HepG2 (cell line): ENCODE data around the gene SPACDR. TPM values are rescaled to one million over a fixed set of nuclear protein-coding genes. Genes with fewer than 3 reads are reported as not detected.

Source experiments
- AHR ChIP-seq: IDR thresholded peaks from 2 replicates; pipeline ENCODE4 v1.6.1; 2018; ENCODE audit warnings: missing genetic modification reagents, missing compliant biosample characterization
- ATF7-NPFF ChIP-seq: sonication (generic); formaldehyde crosslinking; IDR thresholded peaks from 2 replicates; pipeline ENCODE4 v1.8.1; 2023; ENCODE audit warnings: mild to moderate bottlenecking, low read depth, missing genetic modification reagents, moderate library complexity
- ATRX ChIP-seq: sonication (generic); formaldehyde crosslinking; IDR thresholded peaks from 2 replicates; pipeline ENCODE4 v1.4.0; 2020; ENCODE audit warnings: missing genetic modification reagents, borderline replicate concordance
- DPF2 ChIP-seq: sonication (generic); formaldehyde crosslinking; IDR thresholded peaks from 2 replicates; pipeline ENCODE4 v1.4.0; 2020; ENCODE audit warnings: mild to moderate bottlenecking, low read depth, missing genetic modification reagents, borderline replicate concordance
- FOXK2 ChIP-seq: fragments of 450-650 bp; IDR thresholded peaks from 2 replicates; pipeline ENCODE4 v1.6.1; 2016
- GLI4 ChIP-seq: sonication (generic); formaldehyde crosslinking; IDR thresholded peaks from 2 replicates; pipeline ENCODE4 v1.5.1; 2020; ENCODE audit warnings: missing genetic modification reagents, mild to moderate bottlenecking, moderate library complexity, borderline replicate concordance
- GMEB2 ChIP-seq: IDR thresholded peaks from 2 replicates; pipeline ENCODE4 v1.6.1; 2016; ENCODE audit warnings: missing biosample characterization, missing genetic modification reagents, low read depth
- HNF1B ChIP-seq: sonication (generic); formaldehyde crosslinking; IDR thresholded peaks from 2 replicates; pipeline ENCODE4 v1.5.1; 2020; ENCODE audit warnings: mild to moderate bottlenecking, moderate library complexity, missing genetic modification reagents
- IKZF1 ChIP-seq: fragments of 450-650 bp; IDR thresholded peaks from 2 replicates; pipeline ENCODE4 v1.7.1; 2016
- JUNB ChIP-seq: sonication (generic); formaldehyde crosslinking; IDR thresholded peaks from 2 replicates; pipeline ENCODE4 v1.8.0; 2022; ENCODE audit warnings: missing genetic modification reagents, mild to moderate bottlenecking, borderline replicate concordance
- KLF13 ChIP-seq: sonication (generic); formaldehyde crosslinking; IDR thresholded peaks from 2 replicates; pipeline ENCODE4 v1.4.0; 2020; ENCODE audit warnings: mild to moderate bottlenecking, missing genetic modification reagents
- KMT2A ChIP-seq: sonication (generic); formaldehyde crosslinking; IDR thresholded peaks from 2 replicates; pipeline ENCODE4 v1.4.0; 2020; ENCODE audit warnings: missing genetic modification reagents
- MAFG ChIP-seq: sonication (generic); formaldehyde crosslinking; IDR thresholded peaks from 2 replicates; pipeline ENCODE4 v1.5.1; 2020; ENCODE audit warnings: mild to moderate bottlenecking, missing genetic modification reagents
- MATR3 ChIP-seq: sonication (generic); formaldehyde crosslinking; IDR thresholded peaks from 2 replicates; pipeline ENCODE4 v1.4.0; 2020; ENCODE audit warnings: missing genetic modification reagents
- MBD4 ChIP-seq: IDR thresholded peaks from 2 replicates; pipeline ENCODE4 v1.6.1; 2012; ENCODE audit warnings: low read length, inconsistent platforms, borderline replicate concordance
- MXD1 ChIP-seq: sonication (generic); formaldehyde crosslinking; IDR thresholded peaks from 2 replicates; pipeline ENCODE4 v1.4.0; 2020; ENCODE audit warnings: mild to moderate bottlenecking, missing genetic modification reagents
- NFKBIZ ChIP-seq: IDR thresholded peaks from 2 replicates; pipeline ENCODE4 v1.6.1; 2018; ENCODE audit warnings: missing genetic modification reagents, missing compliant biosample characterization
- RBM22 ChIP-seq: fragments of 200-400 bp; formaldehyde crosslinking; optimal IDR thresholded peaks from 2 replicates; pipeline ENCODE3; 2017; ENCODE audit warnings: mild to moderate bottlenecking, low read length, moderate library complexity
- SAFB2 ChIP-seq: sonication (generic); formaldehyde crosslinking; IDR thresholded peaks from 2 replicates; pipeline ENCODE4 v1.5.1; 2020; ENCODE audit warnings: missing genetic modification reagents, low read depth, mild to moderate bottlenecking, borderline replicate concordance
- SMAD1 ChIP-seq: sonication (generic); formaldehyde crosslinking; IDR thresholded peaks from 2 replicates; pipeline ENCODE4 v1.4.0; 2020; ENCODE audit warnings: missing genetic modification reagents, low read depth, mild to moderate bottlenecking, borderline replicate concordance
- SMC3 ChIP-seq: IDR thresholded peaks from 2 replicates; pipeline ENCODE4 v1.6.1; 2011; ENCODE audit warnings: low read length, improper control_type of control experiment
- ZNF180 ChIP-seq: sonication (generic); formaldehyde crosslinking; IDR thresholded peaks from 2 replicates; pipeline ENCODE4 v1.4.0; 2020; ENCODE audit warnings: low read depth, missing genetic modification reagents, borderline replicate concordance
- ZNF256 ChIP-seq: sonication (generic); formaldehyde crosslinking; conservative IDR thresholded peaks from 2 replicates; pipeline ENCODE4 v1.4.0; 2020; ENCODE audit warnings: missing genetic modification reagents
- ZNF547 ChIP-seq: sonication (generic); formaldehyde crosslinking; IDR thresholded peaks from 2 replicates; pipeline ENCODE4 v1.5.1; 2020; ENCODE audit warnings: mild to moderate bottlenecking, missing genetic modification reagents
- ZNF747 ChIP-seq: sonication (generic); formaldehyde crosslinking; IDR thresholded peaks from 2 replicates; pipeline ENCODE4 v1.8.1; 2023; ENCODE audit warnings: missing genetic modification reagents, mild to moderate bottlenecking, borderline replicate concordance
- ZNF780A ChIP-seq: sonication (generic); formaldehyde crosslinking; IDR thresholded peaks from 2 replicates; pipeline ENCODE4 v1.8.0; 2022; ENCODE audit warnings: mild to moderate bottlenecking, missing genetic modification reagents, moderate library complexity
- ZNF83 ChIP-seq: sonication (generic); formaldehyde crosslinking; IDR thresholded peaks from 2 replicates; pipeline ENCODE4 v1.4.0; 2020; ENCODE audit warnings: missing genetic modification reagents, mild to moderate bottlenecking, borderline replicate concordance
- ZSCAN21 ChIP-seq: sonication (generic); formaldehyde crosslinking; IDR thresholded peaks from 2 replicates; pipeline ENCODE4 v1.8.0; 2022; ENCODE audit warnings: mild to moderate bottlenecking, missing genetic modification reagents, moderate library complexity, borderline replicate concordance
- ZSCAN31 ChIP-seq: sonication (generic); formaldehyde crosslinking; IDR thresholded peaks from 2 replicates; pipeline ENCODE4 v1.5.0; 2020; ENCODE audit warnings: low read depth, mild to moderate bottlenecking, missing genetic modification reagents
- polyA plus RNA-seq, 8 experiments: library from polyadenylated mRNA; depleted of rRNA in 3 of 8; stranded (reverse) in 7 of 8; unstranded in 1 of 8; fragments of >200 nt; fragmentation: Illumina TruSeq in 4 of 8; extraction: Trizol in 4 of 8; gene quantifications; 2 replicates each; pipeline versions ENCODE4 v1.2.1 to v1.2.3, GENCODE V29; 2011 to 2016; ENCODE audit warnings: low read depth in 4 of 8, missing spikeins in 1 of 8, mixed read lengths in 1 of 8; ENCODE audit not compliant: insufficient read depth in 1 of 8
- total RNA-seq, 5 experiments: library from RNA; depleted of rRNA; stranded (reverse); fragments of >200 nt; fragmentation: Illumina TruSeq; extraction: Trizol; gene quantifications; 2 replicates each; pipeline ENCODE4 v1.2.3, GENCODE V29; 2016; ENCODE audit warnings: low read depth in 1 of 5

Gene SPACDR
- total and polyA plus RNA-seq, 2 of the 13 experiments (the other 11 are each of a cell fraction or from before 2014, with no cell fraction given) = 0.41 TPM; not detected in 1

GRCh38 chr7:100428199-100428966 lies 35.7 kb downstream of the SPACDR start, which contains the start of gene ZCWPW1 (continued):
- TF ChIP-seq ZNF256 (CRISPR knock-in tag) (peak; percentile 96), ZNF780A (no peak), JUNB (CRISPR knock-in tag) (no peak), HNF1B (CRISPR knock-in tag) (peak; percentile 76; the same call in 1 of the 2 replicates), DPF2 (no peak), SMC3 (no peak), KLF13 (0 out of 2 replicates have a peak, but pooled peaks have one; percentile 65), FOXK2 (no peak), RBM22 (peak; percentile 66), ZNF83 (CRISPR knock-in tag) (0 out of 2 replicates have a peak, but pooled peaks have one; percentile 76), ZNF747 (CRISPR knock-in tag) (no peak; the same call in 1 of the 2 replicates), MXD1 (CRISPR knock-in tag) (peak; percentile 49), SAFB2 (CRISPR knock-in tag) (no peak), ZSCAN31 (peak; percentile 66), ZNF180 (CRISPR knock-in tag) (no peak), MBD4 (no peak), AHR (CRISPR knock-in tag) (no peak), KMT2A (no peak; the same call in 1 of the 2 replicates), NFKBIZ (CRISPR knock-in tag) (no peak), ATRX (CRISPR knock-in tag) (no peak), MATR3 (CRISPR knock-in tag) (no peak), ZSCAN21 (no peak; the same call in 1 of the 2 replicates), GMEB2 (CRISPR knock-in tag) (peak; percentile 42; the same call in 1 of the 2 replicates), IKZF1 (no peak), SMAD1 (CRISPR knock-in tag) (no peak), GLI4 (CRISPR knock-in tag) (no peak), MAFG (CRISPR knock-in tag) (no peak), ZNF547 (peak; percentile 65), ATF7-NPFF (CRISPR knock-in tag) (peak; percentile 95)
